Activated CD4-positive, alpha-beta T cell treated with anti-CD3 and anti-CD28 coated beads, Interleukin-2, amount 50 U/mL, for 48 hours (primary cell): ENCODE data around the gene LZIC.
"Not testable (repeated sequence)": the region's sequence is repeated elsewhere in the genome, so short reads cannot be mapped to it uniquely, and the experiment has no call there.

Experiments
- DNase-seq, 2 experiments: peaks; one replicate each; pipeline ENCODE4 v3.0.0-alpha.2; 2020

Gene LZIC

GRCh38 chr1:9942939-9943788 is at the start of gene LZIC, which contains the start of gene NMNAT1:
Gene LZIC, minus strand, starts transcription at chr1:9943391. Its CDS starts 6,772 bp downstream, at chr1:9936619.
Gene NMNAT1, plus strand, starts transcription at chr1:9943475. Its CDS starts 28,599 bp downstream, at chr1:9972074.
- peak; percentile 91 to 95 for DNase-seq

GRCh38 chr1:9992910-9993309 is 49.7 kb upstream of the LZIC start:
- DNase-seq = no peak

- no peak for DNase-seq
Observed at GRCh38 chr1:9990944-9991343, 47.8 kb upstream of the LZIC start.

GRCh38 chr1:9989773-9990172 is 46.6 kb upstream of the LZIC start:
- DNase-seq = no peak

- DNase-seq = no peak
Observed at GRCh38 chr1:9985001-9985400, 41.8 kb upstream of the LZIC start.

GRCh38 chr1:9984253-9984652 is 41.1 kb upstream of the LZIC start:
- DNase-seq = no peak

GRCh38 chr1:9960706-9961562 is 17.7 kb upstream of the LZIC start:
- no peak for DNase-seq

GRCh38 chr1:9960011-9960410 is 16.8 kb upstream of the LZIC start:
- DNase-seq = no peak

GRCh38 chr1:9957726-9958125 is 14.5 kb upstream of the LZIC start:
- DNase-seq = no peak

- no peak for DNase-seq
Observed at GRCh38 chr1:9946315-9946714, 3.1 kb upstream of the LZIC start.

GRCh38 chr1:9942399-9942938 is 722 bp downstream of the LZIC start:
- peak; percentile 5 to 27 for DNase-seq

GRCh38 chr1:9929431-9930385 is 13.5 kb downstream of the LZIC start:
- DNase-seq = no peak

GRCh38 chr1:9927259-9927658 is 15.9 kb downstream of the LZIC start:
- no peak for DNase-seq

- DNase-seq = no peak
Observed at GRCh38 chr1:9922342-9922741, 20.8 kb downstream of the LZIC start.

- DNase-seq = no peak
Observed at GRCh38 chr1:9920606-9921005, 22.6 kb downstream of the LZIC start.

- no peak for DNase-seq
Observed at GRCh38 chr1:9917901-9918300, 25.3 kb downstream of the LZIC start.

GRCh38 chr1:9917495-9917894 is 25.7 kb downstream of the LZIC start:
- DNase-seq = not testable (repeated sequence)

GRCh38 chr1:9916452-9916851 is 26.7 kb downstream of the LZIC start:
- no peak for DNase-seq

- no peak for DNase-seq
Observed at GRCh38 chr1:9914610-9914937, 28.6 kb downstream of the LZIC start.

- no peak for DNase-seq
Observed at GRCh38 chr1:9912264-9912936, 30.8 kb downstream of the LZIC start.

GRCh38 chr1:9910423-9911178 is 32.6 kb downstream of the LZIC start:
- peak; percentile 100 for DNase-seq
